Measurements from ENCODE around the gene MFSD2B. TPM values are rescaled to one million over a fixed set of nuclear protein-coding genes. Genes with fewer than 3 reads are reported as not detected.

The MFSD2B gene
- total RNA-seq, 1 experiment from 2014 or later = not detected

GRCh38 chr2:24050041-24050979 lies 40.4 kb downstream of the MFSD2B start:
- DNase-seq (ENCODE audit: low spot score) = no peak

GRCh38 chr2:24051833-24052232 lies 41.9 kb downstream of the MFSD2B start:
- DNase-seq (ENCODE audit: low spot score) = no peak

- no peak for DNase-seq (ENCODE audit: low spot score)
Observed at GRCh38 chr2:24052951-24053350, 43.1 kb downstream of the MFSD2B start.

- no peak for DNase-seq (ENCODE audit: low spot score)
Observed at GRCh38 chr2:24054366-24055010, 44.6 kb downstream of the MFSD2B start.

GRCh38 chr2:24055750-24056149 lies 45.9 kb downstream of the MFSD2B start:
- DNase-seq (ENCODE audit: low spot score) = no peak

GRCh38 chr2:24058564-24059271 lies 48.8 kb downstream of the MFSD2B start:
- DNase-seq (ENCODE audit: low spot score) = no peak

- DNase-seq (ENCODE audit: low spot score) = no peak
Observed at GRCh38 chr2:24065341-24065740, 55.5 kb downstream of the MFSD2B start.

- DNase-seq (ENCODE audit: low spot score) = no peak
Observed at GRCh38 chr2:24072259-24072658, 62.4 kb downstream of the MFSD2B start.

- DNase-seq (ENCODE audit: low spot score) = no peak
Observed at GRCh38 chr2:24073816-24074215, 63.9 kb downstream of the MFSD2B start.

- no peak for DNase-seq (ENCODE audit: low spot score)
Observed at GRCh38 chr2:24075259-24075658, 65.4 kb downstream of the MFSD2B start.

Small RNAs within 50 kb of the gene (small RNA-seq; reads per million reads assigned to genes)
- gene RN7SL610P (not detected), gene RNU6-370P (not detected)

Other genes with a start within 250 kb of the MFSD2B start
- gene ATAD2B, start 83.0 kb upstream of the MFSD2B start, total RNA-seq (2014; rRNA removed; shearing (Covaris generic)) = 6.6 and 10.2 TPM in 2 replicates
- gene UBXN2A, start 69.6 kb upstream of the MFSD2B start, total RNA-seq (2014; rRNA removed; shearing (Covaris generic)) = 2.8 and 4.7 TPM in 2 replicates
- gene WDCP, start 37.3 kb downstream of the MFSD2B start, total RNA-seq (2014; rRNA removed; shearing (Covaris generic)) = 2.7 and 6.4 TPM in 2 replicates
- not detected in 2 replicates for gene FKBP1B, start 39.7 kb downstream of the MFSD2B start, total RNA-seq (2014; rRNA removed; shearing (Covaris generic))
- gene SF3B6, start 66.2 kb downstream of the MFSD2B start, total RNA-seq (2014; rRNA removed; shearing (Covaris generic)) = 112 and 128 TPM in 2 replicates
- 28.7 and 28.9 TPM in 2 replicates for gene TP53I3, start 74.7 kb downstream of the MFSD2B start, total RNA-seq (2014; rRNA removed; shearing (Covaris generic))
- gene PFN4, start 113.2 kb downstream of the MFSD2B start, total RNA-seq (2014; rRNA removed; shearing (Covaris generic)) = not detected in 2 replicates
- 0.76 and 4.5 TPM in 2 replicates for gene FAM228B, start 113.4 kb downstream of the MFSD2B start, total RNA-seq (2014; rRNA removed; shearing (Covaris generic))
- not detected in 2 replicates for gene FAM228A, start 165.0 kb downstream of the MFSD2B start, total RNA-seq (2014; rRNA removed; shearing (Covaris generic))

All from HT-29 (cell line).